Fibroblast of lung (primary cell): ENCODE results near the gene STK32C. TPM values are rescaled to one million over a fixed set of nuclear protein-coding genes. Genes with fewer than 3 reads are reported as not detected.

Source experiments
- DNase-seq, 2 donors: peaks; one replicate each; pipeline versions ENCODE4 v3.0.0 to v3.0.0-alpha.2; 2010; ENCODE audit warnings: low read depth in 2 of 2
- H2AFZ ChIP-seq: 2 replicates; pipeline ENCODE4 v1.5.1; 2012; ENCODE audit warnings: low read length, control low read depth, inconsistent platforms
- H3K27ac ChIP-seq: 2 replicates; pipeline ENCODE4 v1.5.1; 2011; ENCODE audit warnings: low read length, control low read depth; ENCODE audit not compliant: insufficient read depth
- H3K27me3 ChIP-seq: 2 replicates; pipeline ENCODE4 v1.5.1; 2011; ENCODE audit warnings: mild to moderate bottlenecking, low read length; ENCODE audit not compliant: control insufficient read depth, insufficient read depth
- H3K36me3 ChIP-seq: 2 replicates; pipeline ENCODE4 v1.5.1; 2011; ENCODE audit warnings: low read length; ENCODE audit not compliant: control insufficient read depth, insufficient read depth
- H3K4me1 ChIP-seq: 2 replicates; pipeline ENCODE4 v1.5.1; 2011; ENCODE audit warnings: low read length; ENCODE audit not compliant: control insufficient read depth, insufficient read depth; ENCODE audit errors: extremely low read depth
- H3K4me2 ChIP-seq: 2 replicates; pipeline ENCODE4 v1.5.1; 2011; ENCODE audit warnings: low read length, control low read depth; ENCODE audit not compliant: insufficient read depth; ENCODE audit errors: extremely low read depth
- H3K4me3 ChIP-seq, 4 experiments: fragments of 200-600 bp in 1 of 4; sonication (generic) in 1 of 4; replicated peaks in 1 of 4; 2 replicates each; pipeline ENCODE4 v1.5.1; 2011 to 2016; ENCODE audit warnings: low read length in 4 of 4, low read depth in 3 of 4, mild to moderate bottlenecking in 3 of 4, control low read depth in 2 of 4, inconsistent platforms in 1 of 4, mixed read lengths in 1 of 4; ENCODE audit not compliant: insufficient read depth in 1 of 4; ENCODE audit errors: control extremely low read depth in 1 of 4
- H3K79me2 ChIP-seq: 2 replicates; pipeline ENCODE4 v1.5.1; 2012; ENCODE audit warnings: mild to moderate bottlenecking, low read length, inconsistent platforms; ENCODE audit not compliant: control insufficient read depth, insufficient read depth
- H3K9ac ChIP-seq: 2 replicates; pipeline ENCODE4 v1.5.1; 2011; ENCODE audit warnings: mild to moderate bottlenecking, low read length, control low read depth; ENCODE audit not compliant: insufficient read depth
- H3K9me3 ChIP-seq: 2 replicates; pipeline ENCODE4 v1.5.1; 2012; ENCODE audit warnings: low read depth, low read length; ENCODE audit not compliant: control insufficient read depth, insufficient read depth
- H4K20me1 ChIP-seq: 2 replicates; pipeline ENCODE4 v1.5.1; 2011; ENCODE audit warnings: low read length; ENCODE audit not compliant: control insufficient read depth, insufficient read depth; ENCODE audit errors: extremely low read depth
- CTCF ChIP-seq, 2 donors: IDR thresholded peaks in 1 of 2; conservative IDR thresholded peaks in 1 of 2; 1 replicate in 1 of 2; 2 replicates in 1 of 2; pipeline ENCODE4 v1.5.1; 2011 to 2012; ENCODE audit warnings: low read length in 2 of 2, control low read depth in 1 of 2, inconsistent platforms in 1 of 2, low read depth in 1 of 2, mild to moderate bottlenecking in 1 of 2
- EZH2 ChIP-seq: IDR thresholded peaks from 2 replicates; pipeline ENCODE4 v1.5.1; 2012; ENCODE audit warnings: low read length, control low read depth, mild to moderate bottlenecking; ENCODE audit errors: missing control alignments
- polyA plus RNA-seq, 2 donors: library from polyadenylated mRNA; depleted of rRNA in 1 of 2; stranded (reverse) in 1 of 2; unstranded in 1 of 2; fragments of >200 nt; gene quantifications; 2 replicates each; pipeline ENCODE4 v1.2.1, GENCODE V29; 2011 to 2012; ENCODE audit warnings: missing spikeins in 1 of 2
- total RNA-seq: library from RNA; depleted of rRNA; stranded (reverse); fragments of >200 nt; gene quantifications from 2 replicates; pipeline ENCODE4 v1.2.1, GENCODE V29; 2014

Gene STK32C
- total and polyA plus RNA-seq, 2 donors (not counting 1 experiment from before 2014, with no cell fraction given) = 4.4 to 21.5 TPM

- no peak for DNase-seq
- H3K4me2 ChIP-seq = no peak overlapping the region
- no peaks in the 10 kb centered on the region for H4K20me1 ChIP-seq
- no peaks in the 10 kb centered on the region for H3K4me1 ChIP-seq
- TF ChIP-seq CTCF (conservative IDR thresholded peaks at IDR 0.05 in 1 of 2, IDR thresholded peaks at IDR 0.05 in 1 of 2; ENCODE audit: low read depth in 1 of 2, low read length in 2 of 2) (no peak), EZH2 (no peak)
- H3K27ac ChIP-seq = no peak overlapping the region
- no peak overlapping the region for H2AFZ ChIP-seq
- no peaks in the 10 kb centered on the region for H3K36me3 ChIP-seq
- H3K9ac ChIP-seq = no peak overlapping the region
- H3K4me3 ChIP-seq = no peak overlapping the region
- H3K79me2 ChIP-seq = no peaks in the 10 kb centered on the region
- no peaks in the 10 kb centered on the region for H3K27me3 ChIP-seq
- no peaks in the 10 kb centered on the region for H3K9me3 ChIP-seq
Observed at GRCh38 chr10:132236881-132237280, 70.9 kb downstream of the STK32C start.

GRCh38 chr10:132236161-132236560 is 71.6 kb downstream of the STK32C start:
- H3K4me2 ChIP-seq = no peak overlapping the region
- no peak overlapping the region for H2AFZ ChIP-seq
- no peaks in the 10 kb centered on the region for H3K9me3 ChIP-seq
- no peaks in the 10 kb centered on the region for H3K36me3 ChIP-seq
- no peak for DNase-seq
- no peaks in the 10 kb centered on the region for H3K4me1 ChIP-seq
- no peak overlapping the region for H3K4me3 ChIP-seq
- no peaks in the 10 kb centered on the region for H4K20me1 ChIP-seq
- no peak overlapping the region for H3K9ac ChIP-seq
- TF ChIP-seq CTCF (conservative IDR thresholded peaks at IDR 0.05 in 1 of 2, IDR thresholded peaks at IDR 0.05 in 1 of 2; ENCODE audit: low read depth in 1 of 2, low read length in 2 of 2) (no peak), EZH2 (no peak)
- H3K27me3 ChIP-seq = no peaks in the 10 kb centered on the region
- no peaks in the 10 kb centered on the region for H3K79me2 ChIP-seq
- no peak overlapping the region for H3K27ac ChIP-seq

GRCh38 chr10:132234860-132235259 is 72.9 kb downstream of the STK32C start:
- Histone ChIP-seq H3K27me3 (no peaks in the 10 kb centered on the region), H3K9ac (no peak overlapping the region), H3K27ac (no peak overlapping the region), H3K36me3 (no peaks in the 10 kb centered on the region), H3K4me3 (no peak overlapping the region), H3K4me1 (no peaks in the 10 kb centered on the region), H3K79me2 (no peaks in the 10 kb centered on the region), H3K9me3 (no peaks in the 10 kb centered on the region), H3K4me2 (no peak overlapping the region), H2AFZ (no peak overlapping the region), H4K20me1 (no peaks in the 10 kb centered on the region)
- TF ChIP-seq EZH2 = no peak
- TF ChIP-seq CTCF (conservative IDR thresholded peaks at IDR 0.05 in 1 of 2, IDR thresholded peaks at IDR 0.05 in 1 of 2; ENCODE audit: low read depth in 1 of 2, low read length in 2 of 2) = no peak
- no peak for DNase-seq
